ENCODE results near the gene PRKCI.

DNA sequence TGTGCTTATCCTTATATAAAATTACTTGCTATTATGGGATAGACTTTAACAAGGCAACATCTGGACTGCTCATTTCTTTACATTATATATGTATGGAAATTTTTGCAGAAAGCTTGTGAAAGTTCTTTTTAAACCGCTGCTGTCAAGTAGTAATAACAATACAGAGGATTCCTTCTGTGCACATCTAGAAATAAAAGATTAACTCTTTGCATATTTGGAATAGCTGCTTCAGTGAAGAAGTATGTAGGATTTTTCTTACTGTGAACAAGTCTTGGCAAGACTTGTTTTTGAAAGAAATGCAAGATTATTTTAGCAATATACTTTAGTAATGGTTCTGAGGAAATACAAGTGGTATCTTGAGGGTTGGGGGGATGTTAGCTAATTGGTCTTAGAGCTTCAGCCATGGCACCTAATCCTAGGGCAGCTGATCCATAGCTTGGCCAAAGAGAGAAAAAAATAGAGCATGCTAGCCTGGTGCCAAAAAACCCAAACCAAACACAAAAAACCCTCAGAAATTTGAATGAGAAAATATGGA is 4.3 kb downstream of the PRKCI start:
- TF ChIP-seq, protein P1, sequence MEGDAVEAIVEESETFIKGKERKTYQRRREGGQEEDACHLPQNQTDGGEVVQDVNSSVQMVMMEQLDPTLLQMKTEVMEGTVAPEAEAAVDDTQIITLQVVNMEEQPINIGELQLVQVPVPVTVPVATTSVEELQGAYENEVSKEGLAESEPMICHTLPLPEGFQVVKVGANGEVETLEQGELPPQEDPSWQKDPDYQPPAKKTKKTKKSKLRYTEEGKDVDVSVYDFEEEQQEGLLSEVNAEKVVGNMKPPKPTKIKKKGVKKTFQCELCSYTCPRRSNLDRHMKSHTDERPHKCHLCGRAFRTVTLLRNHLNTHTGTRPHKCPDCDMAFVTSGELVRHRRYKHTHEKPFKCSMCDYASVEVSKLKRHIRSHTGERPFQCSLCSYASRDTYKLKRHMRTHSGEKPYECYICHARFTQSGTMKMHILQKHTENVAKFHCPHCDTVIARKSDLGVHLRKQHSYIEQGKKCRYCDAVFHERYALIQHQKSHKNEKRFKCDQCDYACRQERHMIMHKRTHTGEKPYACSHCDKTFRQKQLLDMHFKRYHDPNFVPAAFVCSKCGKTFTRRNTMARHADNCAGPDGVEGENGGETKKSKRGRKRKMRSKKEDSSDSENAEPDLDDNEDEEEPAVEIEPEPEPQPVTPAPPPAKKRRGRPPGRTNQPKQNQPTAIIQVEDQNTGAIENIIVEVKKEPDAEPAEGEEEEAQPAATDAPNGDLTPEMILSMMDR (conservative IDR thresholded peaks at IDR 0.05; ENCODE audit: low read length): no peak
- no peak for TF ChIP-seq EZH2phosphoT487 (IDR thresholded peaks at IDR 0.05; ENCODE audit: borderline replicate concordance)
